Memory B cell (primary cell): ENCODE results near the gene TLE4.
A peak's percentile ranks its signal among the peaks of the same experiment; 100 is the strongest.

Experiments
- ATAC-seq: fragments of 150-1000 bp; cut with Tn5 transposase; 2 replicates; pipeline ENCODE4 v1.10.0; 2021; ENCODE audit warnings: low read depth, mild to moderate bottlenecking, moderate library complexity
- DNase-seq, 2 donors: peaks; one replicate each; pipeline ENCODE4 v3.0.0; 2022; ENCODE audit warnings: low spot score in 2 of 2
- H3K27ac Mint-ChIP-seq: one replicate; pipeline ENCODE4 v1.8.0; 2022; ENCODE audit warnings: mild to moderate bottlenecking, moderate library complexity, mixed read lengths
- H3K27me3 Mint-ChIP-seq: one replicate; pipeline ENCODE4 v1.8.0; 2022; ENCODE audit warnings: mixed read lengths
- H3K36me3 Mint-ChIP-seq: one replicate; pipeline ENCODE4 v1.8.0; 2022; ENCODE audit warnings: mild to moderate bottlenecking, mixed read lengths
- H3K4me1 Mint-ChIP-seq: one replicate; pipeline ENCODE4 v1.8.0; 2022; ENCODE audit warnings: mixed read lengths
- H3K4me3 Mint-ChIP-seq: one replicate; pipeline ENCODE4 v1.8.0; 2022; ENCODE audit warnings: mild to moderate bottlenecking, moderate library complexity, mixed read lengths
- H3K9me3 Mint-ChIP-seq: one replicate; pipeline ENCODE4 v1.8.0; 2022; ENCODE audit warnings: mixed read lengths

Gene TLE4

GRCh38 chr9:79577969-79578723, 6.4 kb downstream of the TLE4 start:
- Mint-ChIP-seq H3K27me3 (no peaks in the 10 kb centered on the region), H3K27ac (peak overlapping the region; percentile 69), H3K36me3 (peaks cover 11% of the 10 kb centered on the region), H3K4me3 (no peak overlapping the region), H3K4me1 (peaks cover 51% of the 10 kb centered on the region), H3K9me3 (no peaks in the 10 kb centered on the region)
- ATAC-seq (no peak), DNase-seq (no peak)

GRCh38 chr9:79578891-79579290, 7.1 kb downstream of the TLE4 start:
- Mint-ChIP-seq H3K4me1 (peaks cover 58% of the 10 kb centered on the region), H3K27me3 (no peaks in the 10 kb centered on the region), H3K4me3 (no peak overlapping the region), H3K36me3 (peaks cover 11% of the 10 kb centered on the region), H3K27ac (no peak overlapping the region), H3K9me3 (no peaks in the 10 kb centered on the region)
- ATAC-seq (no peak), DNase-seq (no peak)

- no peak overlapping the region for H3K27ac Mint-ChIP-seq
- peaks cover 11% of the 10 kb centered on the region for H3K36me3 Mint-ChIP-seq
- H3K27me3 Mint-ChIP-seq, result no peaks in the 10 kb centered on the region
- peaks cover 61% of the 10 kb centered on the region for H3K4me1 Mint-ChIP-seq
- DNase-seq (no peak), ATAC-seq (no peak)
- no peak overlapping the region for H3K4me3 Mint-ChIP-seq
- H3K9me3 Mint-ChIP-seq, result no peaks in the 10 kb centered on the region
These were observed 7.9 kb downstream of the TLE4 start for GRCh38 chr9:79579624-79580023.

GRCh38 chr9:79580055-79580454, 8.3 kb downstream of the TLE4 start:
- Mint-ChIP-seq H3K27ac (no peak overlapping the region), H3K4me3 (no peak overlapping the region), H3K4me1 (peaks cover 60% of the 10 kb centered on the region), H3K9me3 (no peaks in the 10 kb centered on the region), H3K27me3 (no peaks in the 10 kb centered on the region), H3K36me3 (peaks cover 11% of the 10 kb centered on the region)
- DNase-seq, result no peak
- ATAC-seq, result no peak

- Mint-ChIP-seq H3K27ac (no peak overlapping the region), H3K9me3 (no peaks in the 10 kb centered on the region), H3K27me3 (no peaks in the 10 kb centered on the region), H3K36me3 (peaks cover 9% of the 10 kb centered on the region), H3K4me1 (peaks cover 58% of the 10 kb centered on the region), H3K4me3 (no peak overlapping the region)
- no peak for ATAC-seq
- DNase-seq, result no peak
These were observed 9.6 kb downstream of the TLE4 start for GRCh38 chr9:79581388-79581787.

- H3K27me3 Mint-ChIP-seq, result no peaks in the 10 kb centered on the region
- DNase-seq (no peak), ATAC-seq (no peak)
- H3K4me1 Mint-ChIP-seq, result peaks cover 55% of the 10 kb centered on the region
- peaks cover 9% of the 10 kb centered on the region for H3K36me3 Mint-ChIP-seq
- no peaks in the 10 kb centered on the region for H3K9me3 Mint-ChIP-seq
- H3K4me3 Mint-ChIP-seq, result no peak overlapping the region
- no peak overlapping the region for H3K27ac Mint-ChIP-seq
These were observed 10.0 kb downstream of the TLE4 start for GRCh38 chr9:79581794-79582193.

- H3K4me3 Mint-ChIP-seq, result no peak overlapping the region
- peak; percentile 93 for ATAC-seq
- no peak overlapping the region for H3K27ac Mint-ChIP-seq
These were observed 12.3 kb downstream of the TLE4 start for GRCh38 chr9:79583952-79584654.

GRCh38 chr9:79584655-79584982, 12.9 kb downstream of the TLE4 start:
- Mint-ChIP-seq H3K27me3 (no peaks in the 10 kb centered on the region), H3K4me3 (no peak overlapping the region)

More at GRCh38 chr9:79583952-79584654, 12.3 kb downstream of the TLE4 start:
- H3K36me3 Mint-ChIP-seq, result peaks cover 10% of the 10 kb centered on the region
- H3K27me3 Mint-ChIP-seq, result no peaks in the 10 kb centered on the region
- no peak for DNase-seq
- no peaks in the 10 kb centered on the region for H3K9me3 Mint-ChIP-seq
- H3K4me1 Mint-ChIP-seq, result peaks cover 51% of the 10 kb centered on the region

GRCh38 chr9:79588488-79589223, 16.9 kb downstream of the TLE4 start:
- Mint-ChIP-seq H3K27ac (peak overlapping the region; percentile 40), H3K36me3 (peaks cover 13% of the 10 kb centered on the region), H3K4me3 (no peak overlapping the region), H3K9me3 (peaks cover 2% of the 10 kb centered on the region), H3K4me1 (peaks cover 48% of the 10 kb centered on the region), H3K27me3 (no peaks in the 10 kb centered on the region)
- ATAC-seq, result no peak
- no peak for DNase-seq

More at GRCh38 chr9:79584655-79584982, 12.9 kb downstream of the TLE4 start:
- DNase-seq (no peak), ATAC-seq (peak; percentile 29)
- H3K9me3 Mint-ChIP-seq, result no peaks in the 10 kb centered on the region
- H3K36me3 Mint-ChIP-seq, result peaks cover 10% of the 10 kb centered on the region
- peaks cover 52% of the 10 kb centered on the region for H3K4me1 Mint-ChIP-seq
- no peak overlapping the region for H3K27ac Mint-ChIP-seq

GRCh38 chr9:79591458-79591857, 19.7 kb downstream of the TLE4 start:
- H3K4me3 Mint-ChIP-seq, result no peak overlapping the region
- H3K36me3 Mint-ChIP-seq, result peaks cover 17% of the 10 kb centered on the region
- no peak overlapping the region for H3K27ac Mint-ChIP-seq
- peaks cover 2% of the 10 kb centered on the region for H3K9me3 Mint-ChIP-seq
- H3K4me1 Mint-ChIP-seq, result peaks cover 38% of the 10 kb centered on the region
- ATAC-seq (no peak), DNase-seq (no peak)
- H3K27me3 Mint-ChIP-seq, result no peaks in the 10 kb centered on the region

- no peak overlapping the region for H3K27ac Mint-ChIP-seq
- ATAC-seq (no peak), DNase-seq (no peak)
- H3K9me3 Mint-ChIP-seq, result peaks cover 2% of the 10 kb centered on the region
- H3K4me1 Mint-ChIP-seq, result peaks cover 39% of the 10 kb centered on the region
- peaks cover 15% of the 10 kb centered on the region for H3K36me3 Mint-ChIP-seq
- no peak overlapping the region for H3K4me3 Mint-ChIP-seq
- H3K27me3 Mint-ChIP-seq, result no peaks in the 10 kb centered on the region
These were observed 21.1 kb downstream of the TLE4 start for GRCh38 chr9:79592726-79593493.

GRCh38 chr9:79598562-79599345, 27.0 kb downstream of the TLE4 start:
- ATAC-seq (no peak), DNase-seq (no peak)
- Mint-ChIP-seq H3K27ac (no peak overlapping the region), H3K4me1 (peaks cover 25% of the 10 kb centered on the region), H3K9me3 (peaks cover 4% of the 10 kb centered on the region), H3K36me3 (peaks cover 22% of the 10 kb centered on the region), H3K4me3 (no peak overlapping the region), H3K27me3 (no peaks in the 10 kb centered on the region)

- no peak overlapping the region for H3K27ac Mint-ChIP-seq
- ATAC-seq, result no peak
- peaks cover 20% of the 10 kb centered on the region for H3K36me3 Mint-ChIP-seq
- H3K4me1 Mint-ChIP-seq, result peaks cover 21% of the 10 kb centered on the region
- DNase-seq, result no peak
- no peak overlapping the region for H3K4me3 Mint-ChIP-seq
- H3K9me3 Mint-ChIP-seq, result peaks cover 4% of the 10 kb centered on the region
- H3K27me3 Mint-ChIP-seq, result no peaks in the 10 kb centered on the region
These were observed 28.7 kb downstream of the TLE4 start for GRCh38 chr9:79600466-79600865.
